ENCODE measurements around the gene TMEM255B.

The TMEM255B gene

GRCh38 chr13:113838711-113839201, 79.7 kb downstream of the TMEM255B start:
- DNase-seq = no peak

GRCh38 chr13:113839536-113840204, 80.6 kb downstream of the TMEM255B start:
- no peak for DNase-seq

GRCh38 chr13:113840541-113841352, 81.7 kb downstream of the TMEM255B start:
- DNase-seq = no peak

GRCh38 chr13:113841353-113841650, 82.3 kb downstream of the TMEM255B start:
- DNase-seq = no peak

- DNase-seq = no peak
Measured at GRCh38 chr13:113842336-113843062, 83.5 kb downstream of the TMEM255B start.

- no peak for DNase-seq
Measured at GRCh38 chr13:113843063-113843654, 84.1 kb downstream of the TMEM255B start.

- DNase-seq = no peak
Measured at GRCh38 chr13:113843864-113844556, 85.0 kb downstream of the TMEM255B start.

- DNase-seq = no peak
Measured at GRCh38 chr13:113845055-113845454, 86.0 kb downstream of the TMEM255B start.

- no peak for DNase-seq
Measured at GRCh38 chr13:113845723-113846635, 87.0 kb downstream of the TMEM255B start.

GRCh38 chr13:113846636-113847318, 87.8 kb downstream of the TMEM255B start:
- DNase-seq = no peak

GRCh38 chr13:113848020-113848419, 89.0 kb downstream of the TMEM255B start:
- no peak for DNase-seq

GRCh38 chr13:113848431-113849260, 89.6 kb downstream of the TMEM255B start:
- no peak for DNase-seq

- DNase-seq = no peak
Measured at GRCh38 chr13:113849546-113849945, 90.5 kb downstream of the TMEM255B start.

GRCh38 chr13:113849981-113850721, 91.1 kb downstream of the TMEM255B start:
- DNase-seq = no peak

GRCh38 chr13:113850722-113851479, 91.9 kb downstream of the TMEM255B start:
- no peak for DNase-seq

- no peak for DNase-seq
Measured at GRCh38 chr13:113851480-113851803, 92.4 kb downstream of the TMEM255B start.

- no peak for DNase-seq
Measured at GRCh38 chr13:113851826-113852535, 93.0 kb downstream of the TMEM255B start.
